GM21515 (cell line): Measurements from ENCODE around the gene ADAMTSL1.

ENCODE experiments used
- ATAC-seq: cut with Tn5 transposase; IDR thresholded peaks from one replicate; pipeline ENCODE4 v1.9.1; 2021; ENCODE audit not compliant: unreplicated experiment

The ADAMTSL1 gene

GRCh38 chr9:18888290-18888689, 414.3 kb downstream of the ADAMTSL1 start:
- ATAC-seq: no peak

DNA sequence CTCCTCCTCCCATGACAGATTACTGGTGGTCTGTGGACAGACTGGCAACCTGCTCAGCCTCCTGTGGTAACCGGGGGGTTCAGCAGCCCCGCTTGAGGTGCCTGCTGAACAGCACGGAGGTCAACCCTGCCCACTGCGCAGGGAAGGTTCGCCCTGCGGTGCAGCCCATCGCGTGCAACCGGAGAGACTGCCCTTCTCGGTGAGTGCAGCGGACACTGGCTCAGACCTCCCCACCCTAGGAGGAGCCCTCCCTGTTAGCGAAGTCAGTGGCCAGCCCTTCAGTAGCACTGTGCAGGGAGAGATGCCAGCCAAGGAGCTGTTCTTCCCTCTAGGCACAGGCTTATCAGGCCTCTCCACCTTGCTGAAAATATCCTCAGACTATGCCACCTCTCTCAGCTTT, 415.6 kb downstream of the ADAMTSL1 start:
- no peak for ATAC-seq

DNA sequence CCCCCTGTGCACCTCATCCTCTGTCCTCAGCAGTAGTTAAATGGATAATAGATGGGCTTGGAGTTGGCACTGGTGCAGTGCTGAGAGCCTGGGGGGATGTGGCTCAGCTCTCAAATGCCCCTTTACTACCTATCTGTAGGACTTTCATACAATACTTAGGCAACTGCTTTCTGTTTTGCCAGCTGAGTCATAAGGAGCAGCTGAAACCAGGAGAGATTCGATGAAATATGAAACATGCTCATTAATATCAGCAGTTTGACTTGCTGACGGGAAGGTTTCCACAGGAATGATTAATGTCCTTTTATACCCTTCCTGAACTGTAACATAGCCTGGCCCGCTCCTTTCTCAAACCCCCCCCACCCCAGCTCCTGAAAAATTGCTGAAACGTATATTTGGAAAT, 416.4 kb downstream of the ADAMTSL1 start:
- peak; percentile 73 for ATAC-seq

DNA sequence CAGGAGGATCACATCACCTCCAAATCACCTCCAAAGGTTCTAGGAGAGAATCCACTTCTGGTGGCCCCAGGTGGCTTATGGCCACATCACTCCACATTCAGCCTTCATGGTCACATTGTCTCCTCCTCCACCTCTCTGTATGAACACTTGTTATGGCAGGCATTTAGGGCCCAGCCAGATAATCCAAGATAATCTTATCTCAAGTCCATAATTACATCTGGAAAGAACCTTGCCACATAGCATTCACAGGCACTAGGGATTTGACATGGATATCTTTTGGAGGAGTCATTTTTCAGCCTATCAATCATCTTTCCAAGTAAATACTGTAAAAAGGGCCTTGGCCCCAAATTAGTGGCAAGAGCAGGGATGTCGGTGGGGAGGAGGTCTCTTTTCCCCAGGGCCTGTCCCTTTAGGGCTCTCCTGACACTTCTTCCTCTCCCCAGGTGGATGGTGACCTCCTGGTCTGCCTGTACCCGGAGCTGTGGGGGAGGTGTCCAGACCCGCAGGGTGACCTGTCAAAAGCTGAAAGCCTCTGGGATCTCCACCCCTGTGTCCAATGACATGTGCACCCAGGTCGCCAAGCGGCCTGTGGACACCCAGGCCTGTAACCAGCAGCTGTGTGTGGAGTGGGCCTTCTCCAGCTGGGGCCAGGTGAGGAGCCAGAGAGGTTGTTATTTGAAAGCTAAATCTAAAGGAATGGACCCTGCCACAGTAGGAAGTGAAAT, 418.2 kb downstream of the ADAMTSL1 start:
- no peak for ATAC-seq

GRCh38 chr9:18893046-18893445, 419.1 kb downstream of the ADAMTSL1 start:
- ATAC-seq: no peak

DNA sequence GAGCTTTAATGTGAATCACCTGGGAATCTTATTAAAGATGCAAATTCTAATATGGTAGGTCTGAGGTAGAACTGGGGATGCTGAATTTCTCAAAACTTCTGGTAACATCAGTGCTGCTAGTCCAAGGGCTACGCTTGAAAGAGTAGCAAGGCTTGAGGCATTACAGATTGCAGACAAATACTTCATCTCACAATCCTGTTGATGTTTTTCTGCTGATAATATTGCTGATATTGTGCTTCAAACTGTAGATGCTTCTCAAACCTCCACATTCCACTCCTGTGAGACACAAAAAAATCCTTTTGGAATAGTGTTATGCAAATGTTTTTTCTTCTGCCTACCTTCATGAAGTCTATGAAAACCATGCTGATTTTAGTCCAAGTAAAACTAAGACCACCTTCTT, 419.5 kb downstream of the ADAMTSL1 start:
- ATAC-seq: no peak

GRCh38 chr9:18896004-18896403, 422.1 kb downstream of the ADAMTSL1 start:
- ATAC-seq: no peak

GRCh38 chr9:18896531-18897179, 422.7 kb downstream of the ADAMTSL1 start:
- ATAC-seq: no peak

- ATAC-seq: no peak
Measured at GRCh38 chr9:18903450-18903849, 429.5 kb downstream of the ADAMTSL1 start.

DNA sequence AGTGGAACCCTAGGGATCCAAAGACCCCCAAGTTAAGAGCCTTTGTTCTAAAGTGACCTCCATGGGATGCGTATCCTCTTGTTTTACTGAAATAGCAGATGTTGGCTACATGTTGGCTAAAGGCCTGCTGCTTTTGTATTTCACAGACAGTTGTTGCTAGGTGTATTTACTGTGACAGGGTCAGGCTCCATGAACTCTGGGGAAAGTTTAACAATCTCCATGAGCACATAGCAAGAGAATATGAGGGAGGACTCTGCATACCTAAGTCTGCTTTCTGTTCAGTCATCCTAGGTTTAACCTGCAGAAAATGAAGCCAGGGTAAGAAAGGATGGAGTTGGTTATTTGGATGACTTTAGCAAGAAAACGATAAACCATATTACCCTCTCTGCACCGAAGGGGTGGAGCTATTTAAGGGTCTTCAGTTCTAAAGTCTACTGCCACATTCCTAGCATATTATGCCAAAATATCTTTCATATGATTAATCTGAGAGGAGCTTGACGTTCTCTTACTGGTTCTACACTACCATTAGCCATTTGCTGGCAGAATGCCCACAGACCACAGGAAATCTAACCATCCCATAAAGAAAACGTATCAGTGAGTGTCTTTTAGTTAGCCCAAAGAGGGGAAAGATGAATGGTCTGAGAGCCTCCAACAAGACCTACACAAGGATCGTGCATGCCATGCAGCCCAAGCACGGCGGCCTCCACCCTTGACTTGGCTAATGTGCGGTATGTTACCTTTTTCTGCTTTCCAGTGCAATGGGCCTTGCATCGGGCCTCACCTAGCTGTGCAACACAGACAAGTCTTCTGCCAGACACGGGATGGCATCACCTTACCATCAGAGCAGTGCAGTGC, 431.3 kb downstream of the ADAMTSL1 start:
- no peak for ATAC-seq

DNA sequence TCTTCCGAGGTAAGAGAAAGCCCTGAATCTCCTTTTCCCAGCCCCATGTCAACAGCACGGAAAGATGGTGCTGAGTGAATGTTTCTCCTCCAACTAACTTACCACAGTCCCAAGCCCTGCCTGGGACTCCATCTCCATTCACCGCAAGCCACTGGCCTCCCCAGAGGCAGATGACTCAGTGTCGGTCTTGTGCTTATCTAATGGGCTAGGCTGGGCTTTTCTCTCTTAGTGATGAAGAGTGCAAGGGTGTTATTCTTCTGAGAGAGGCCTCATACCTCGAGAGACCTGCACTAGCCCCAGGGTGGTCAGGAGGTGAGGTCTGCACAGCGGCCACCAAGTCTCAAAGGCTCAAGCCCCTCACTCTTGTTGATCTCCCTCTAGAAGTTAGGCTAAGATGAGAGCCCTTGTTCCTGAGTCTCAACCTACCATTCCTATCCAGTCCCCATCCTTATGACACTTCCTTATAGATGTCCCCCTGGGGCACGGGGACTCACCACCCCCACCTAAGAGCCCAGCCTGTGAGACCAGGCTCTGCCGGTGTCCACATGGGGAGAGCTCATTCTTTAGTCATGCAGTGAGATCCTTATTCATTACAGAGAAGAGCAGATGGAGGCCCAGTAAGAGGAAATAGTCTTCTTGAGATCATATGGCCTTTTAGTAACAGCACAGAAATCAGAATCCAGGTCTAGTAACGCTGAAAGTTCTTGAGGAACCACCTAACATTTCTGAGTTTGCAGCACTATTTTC, 432.1 kb downstream of the ADAMTSL1 start:
- ATAC-seq: no peak

DNA sequence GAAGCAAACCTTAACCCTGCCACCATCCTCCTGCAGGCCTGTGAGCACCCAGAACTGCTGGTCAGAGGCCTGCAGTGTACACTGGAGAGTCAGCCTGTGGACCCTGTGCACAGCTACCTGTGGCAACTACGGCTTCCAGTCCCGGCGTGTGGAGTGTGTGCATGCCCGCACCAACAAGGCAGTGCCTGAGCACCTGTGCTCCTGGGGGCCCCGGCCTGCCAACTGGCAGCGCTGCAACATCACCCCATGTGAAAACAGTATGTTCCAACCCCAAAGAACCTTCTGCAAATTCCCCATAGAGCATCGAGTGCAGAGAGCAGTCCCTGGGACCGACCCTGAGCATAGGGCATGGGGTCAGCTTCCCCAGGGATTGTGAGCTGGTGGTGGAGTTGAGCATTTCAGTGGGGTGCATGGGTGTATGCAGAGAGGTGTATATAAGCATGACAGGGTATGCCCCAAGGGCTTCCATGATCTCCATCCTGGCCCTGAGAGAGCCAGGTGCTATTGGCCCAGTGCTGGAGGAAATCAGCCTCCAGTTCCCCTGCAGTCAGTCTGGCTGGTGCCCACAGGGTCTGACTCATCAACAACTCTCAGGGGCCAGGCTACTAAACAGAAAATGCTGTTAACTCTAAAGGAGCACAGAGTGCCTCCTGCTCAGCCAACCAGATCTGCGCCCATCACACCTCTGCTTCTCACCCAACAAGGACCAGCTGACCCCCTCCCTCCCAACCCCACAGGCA, 432.9 kb downstream of the ADAMTSL1 start:
- no peak for ATAC-seq

- no peak for ATAC-seq
Measured at GRCh38 chr9:18907927-18908625, 434.1 kb downstream of the ADAMTSL1 start.

DNA sequence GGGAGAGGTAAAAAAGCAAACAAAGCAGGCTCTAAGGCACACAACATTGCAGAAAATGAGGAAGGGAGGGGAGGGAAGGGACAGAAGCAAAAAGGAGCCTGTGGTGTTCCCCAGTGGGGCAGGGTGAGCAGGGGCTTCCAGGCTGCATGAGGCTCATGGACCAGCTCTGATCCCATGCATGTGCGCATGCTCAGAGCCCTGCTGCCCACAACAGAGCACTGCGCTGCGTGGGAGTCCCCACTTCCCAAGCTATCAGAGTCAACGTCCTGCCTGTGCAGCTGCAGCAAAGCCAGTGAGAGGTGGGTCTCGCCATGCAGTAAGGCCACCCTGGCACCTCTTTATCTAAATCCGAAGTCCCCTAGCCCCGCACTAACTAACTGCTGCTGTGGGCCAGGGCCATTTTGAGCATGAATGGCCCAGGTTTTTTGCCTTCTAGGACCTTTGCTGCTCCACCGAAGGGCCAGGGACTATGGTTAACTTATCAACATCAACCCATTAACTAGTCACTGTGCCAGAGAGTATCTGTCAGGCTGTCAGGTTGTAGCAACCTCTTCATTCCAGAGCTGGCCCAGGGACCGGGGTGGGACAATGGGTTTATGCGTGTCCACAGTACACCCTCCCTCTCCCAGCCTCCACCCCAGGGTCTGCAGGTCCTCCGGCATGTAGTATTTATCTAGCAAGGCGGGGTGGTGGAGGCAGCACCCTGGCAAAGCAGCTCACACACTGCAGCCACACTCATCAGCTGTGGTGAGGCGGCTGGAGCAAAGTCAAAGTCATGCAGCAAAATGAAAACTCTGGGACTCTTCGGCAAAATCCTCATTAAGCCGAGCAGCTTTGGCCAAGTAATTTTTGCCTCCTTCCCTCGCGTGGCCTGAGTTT, 435.4 kb downstream of the ADAMTSL1 start:
- no peak for ATAC-seq

DNA sequence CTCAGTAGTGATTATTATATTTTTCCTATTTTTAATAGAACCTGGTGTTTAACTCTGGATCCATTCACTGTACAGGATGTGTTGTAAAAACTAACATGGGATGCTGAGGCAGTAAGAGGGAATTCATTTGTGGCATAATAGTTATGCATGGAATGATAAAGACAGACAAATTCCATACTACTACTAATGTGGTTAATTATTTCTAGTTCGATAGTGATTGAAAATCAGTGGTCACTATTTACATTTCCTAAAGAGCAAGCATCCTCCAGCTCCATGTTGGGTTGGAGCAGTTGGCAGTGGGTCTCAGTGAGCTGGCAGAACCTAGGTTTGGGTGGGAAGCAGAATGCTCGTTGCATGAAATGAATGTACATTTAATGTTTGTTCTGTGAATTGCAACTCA, 436.5 kb downstream of the ADAMTSL1 start:
- ATAC-seq: peak; percentile 5

DNA sequence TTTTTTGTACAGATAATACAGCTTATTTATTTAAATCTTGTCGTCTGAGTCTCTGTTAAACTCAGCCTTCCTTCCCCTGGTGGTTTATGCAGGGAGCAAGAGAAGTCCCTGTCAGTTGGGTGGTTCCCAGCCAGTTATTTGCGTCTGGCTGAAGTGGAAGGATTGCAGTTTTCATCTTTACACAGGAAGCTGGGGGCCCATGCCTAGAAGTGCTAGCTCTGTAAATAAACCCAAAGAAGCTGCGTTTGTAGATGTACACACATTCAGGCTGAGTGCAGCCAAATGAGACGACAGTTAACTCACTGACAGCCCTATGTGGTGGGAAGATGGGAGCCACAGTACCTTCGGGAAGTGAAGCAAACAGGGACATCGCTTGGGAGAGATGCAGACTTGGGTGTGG, 437.0 kb downstream of the ADAMTSL1 start:
- ATAC-seq: peak; percentile 56

- ATAC-seq: no peak
Measured at GRCh38 chr9:18911714-18912342, 437.9 kb downstream of the ADAMTSL1 start.
